Measurements from ENCODE around the gene ZDHHC12.

The ZDHHC12 gene

DNA sequence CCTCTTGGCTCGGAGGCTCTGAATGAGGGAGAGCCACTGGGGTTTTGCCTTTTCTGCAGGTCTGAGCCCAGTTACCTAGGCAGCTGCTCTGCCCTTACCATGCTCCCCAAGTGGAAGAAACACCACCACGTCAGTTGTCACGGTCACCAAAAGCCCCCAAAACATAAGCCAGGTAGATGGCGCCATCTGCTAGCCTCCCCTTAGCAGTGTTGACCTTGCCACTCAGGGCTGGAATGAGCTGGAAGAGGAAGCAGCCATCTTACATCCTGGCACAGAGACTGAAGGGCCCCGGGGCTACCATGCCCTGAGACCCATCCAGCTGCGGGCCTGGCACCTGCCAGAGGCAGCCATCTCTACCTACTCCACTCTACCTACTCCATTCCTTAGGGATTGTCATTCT is 40.4 kb upstream of the ZDHHC12 start:
- Histone ChIP-seq H3K4me2 (ENCODE audit: low read length) (no peak overlapping the region), H3K79me2 (ENCODE audit: low read length) (no peaks in the 10 kb centered on the region), H3K4me3 (ENCODE audit: low read length) (no peak overlapping the region), H3K9ac (ENCODE audit: low read length) (no peak overlapping the region), H2AFZ (ENCODE audit: low read depth, low read length) (no peak overlapping the region), H3K36me3 (replicated peaks; ENCODE audit: low read depth, low read length) (no peaks in the 10 kb centered on the region), H3K4me1 (ENCODE audit: low read length) (peaks cover 17% of the 10 kb centered on the region), H3K27ac (ENCODE audit: low read length) (no peak overlapping the region), H3K9me3 (ENCODE audit: insufficient read depth, low read length) (no peaks in the 10 kb centered on the region), H3K27me3 (ENCODE audit: low read depth, low read length) (no peaks in the 10 kb centered on the region), H4K20me1 (ENCODE audit: insufficient read depth, low read length) (no peaks in the 10 kb centered on the region)
- no peak for TF ChIP-seq EZH2phosphoT487 (IDR thresholded peaks at IDR 0.05; ENCODE audit: low read depth)
- TF ChIP-seq, protein P1, sequence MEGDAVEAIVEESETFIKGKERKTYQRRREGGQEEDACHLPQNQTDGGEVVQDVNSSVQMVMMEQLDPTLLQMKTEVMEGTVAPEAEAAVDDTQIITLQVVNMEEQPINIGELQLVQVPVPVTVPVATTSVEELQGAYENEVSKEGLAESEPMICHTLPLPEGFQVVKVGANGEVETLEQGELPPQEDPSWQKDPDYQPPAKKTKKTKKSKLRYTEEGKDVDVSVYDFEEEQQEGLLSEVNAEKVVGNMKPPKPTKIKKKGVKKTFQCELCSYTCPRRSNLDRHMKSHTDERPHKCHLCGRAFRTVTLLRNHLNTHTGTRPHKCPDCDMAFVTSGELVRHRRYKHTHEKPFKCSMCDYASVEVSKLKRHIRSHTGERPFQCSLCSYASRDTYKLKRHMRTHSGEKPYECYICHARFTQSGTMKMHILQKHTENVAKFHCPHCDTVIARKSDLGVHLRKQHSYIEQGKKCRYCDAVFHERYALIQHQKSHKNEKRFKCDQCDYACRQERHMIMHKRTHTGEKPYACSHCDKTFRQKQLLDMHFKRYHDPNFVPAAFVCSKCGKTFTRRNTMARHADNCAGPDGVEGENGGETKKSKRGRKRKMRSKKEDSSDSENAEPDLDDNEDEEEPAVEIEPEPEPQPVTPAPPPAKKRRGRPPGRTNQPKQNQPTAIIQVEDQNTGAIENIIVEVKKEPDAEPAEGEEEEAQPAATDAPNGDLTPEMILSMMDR (IDR thresholded peaks at IDR 0.05; ENCODE audit: low read depth, low read length): no peak

DNA sequence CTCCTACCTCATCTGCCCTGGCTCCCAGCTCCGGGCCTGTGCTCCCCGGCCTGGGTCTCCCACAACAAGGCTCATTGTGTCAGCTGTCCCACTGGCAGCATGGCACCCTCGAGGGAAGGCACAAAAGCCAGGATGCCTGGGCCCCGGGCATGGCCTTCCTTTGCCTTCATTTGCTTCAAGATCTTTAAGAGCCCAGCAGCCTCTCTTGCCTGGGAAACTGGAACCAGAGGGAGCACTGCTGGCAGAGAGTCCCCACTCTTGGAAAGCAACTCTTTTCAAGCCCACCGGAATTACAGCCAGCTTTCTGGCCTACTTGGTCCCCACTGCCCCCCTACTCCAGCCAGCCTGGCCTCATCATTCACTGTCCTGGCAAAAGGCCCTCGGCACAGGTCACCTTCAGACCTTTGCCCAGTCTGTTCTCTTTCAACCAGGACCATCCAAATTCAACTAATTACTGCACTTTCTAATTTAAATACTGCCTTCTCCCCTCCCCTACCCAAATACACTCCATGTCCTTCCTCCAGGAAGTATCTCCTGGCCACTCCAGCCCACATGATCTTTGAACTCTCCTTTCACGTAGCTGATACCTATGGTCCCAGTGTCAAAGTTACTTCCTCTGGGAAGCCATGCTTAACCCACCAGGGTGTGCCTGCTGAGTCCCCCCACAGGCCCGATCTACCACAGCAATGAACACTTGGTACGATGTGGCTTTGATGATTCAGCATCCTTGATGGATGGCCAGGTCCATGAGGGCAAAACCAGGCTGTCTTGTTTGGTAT is 38.9 kb upstream of the ZDHHC12 start:
- Histone ChIP-seq H3K4me2 (ENCODE audit: low read length) (no peak overlapping the region), H3K27ac (ENCODE audit: low read length) (no peak overlapping the region), H3K4me3 (ENCODE audit: low read length) (no peak overlapping the region), H3K9ac (ENCODE audit: low read length) (no peak overlapping the region), H3K36me3 (replicated peaks; ENCODE audit: low read depth, low read length) (no peaks in the 10 kb centered on the region), H3K4me1 (ENCODE audit: low read length) (peaks cover 17% of the 10 kb centered on the region), H3K9me3 (ENCODE audit: insufficient read depth, low read length) (no peaks in the 10 kb centered on the region), H4K20me1 (ENCODE audit: insufficient read depth, low read length) (no peaks in the 10 kb centered on the region), H3K79me2 (ENCODE audit: low read length) (no peaks in the 10 kb centered on the region), H3K27me3 (ENCODE audit: low read depth, low read length) (no peaks in the 10 kb centered on the region), H2AFZ (ENCODE audit: low read depth, low read length) (no peak overlapping the region)
- TF ChIP-seq, protein P1 (IDR thresholded peaks at IDR 0.05; ENCODE audit: low read depth, low read length): no peak
- TF ChIP-seq EZH2phosphoT487 (IDR thresholded peaks at IDR 0.05; ENCODE audit: low read depth): no peak

GRCh38 chr9:128757602-128758001 is 33.7 kb upstream of the ZDHHC12 start:
- no peaks in the 10 kb centered on the region for H4K20me1 ChIP-seq (ENCODE audit: insufficient read depth, low read length)
- no peaks in the 10 kb centered on the region for H3K9me3 ChIP-seq (ENCODE audit: insufficient read depth, low read length)
- no peaks in the 10 kb centered on the region for H3K4me1 ChIP-seq (ENCODE audit: low read length)
- no peak overlapping the region for H3K9ac ChIP-seq (ENCODE audit: low read length)
- TF ChIP-seq EZH2phosphoT487 (IDR thresholded peaks at IDR 0.05; ENCODE audit: low read depth): no peak
- TF ChIP-seq, protein P1 (IDR thresholded peaks at IDR 0.05; ENCODE audit: low read depth, low read length): no peak
- no peaks in the 10 kb centered on the region for H3K79me2 ChIP-seq (ENCODE audit: low read length)
- no peaks in the 10 kb centered on the region for H3K27me3 ChIP-seq (ENCODE audit: low read depth, low read length)
- no peak overlapping the region for H3K4me2 ChIP-seq (ENCODE audit: low read length)
- no peak overlapping the region for H3K4me3 ChIP-seq (ENCODE audit: low read length)
- H2AFZ ChIP-seq (ENCODE audit: low read depth, low read length): no peak overlapping the region
- H3K27ac ChIP-seq (ENCODE audit: low read length): no peak overlapping the region
- no peaks in the 10 kb centered on the region for H3K36me3 ChIP-seq (replicated peaks; ENCODE audit: low read depth, low read length)

DNA sequence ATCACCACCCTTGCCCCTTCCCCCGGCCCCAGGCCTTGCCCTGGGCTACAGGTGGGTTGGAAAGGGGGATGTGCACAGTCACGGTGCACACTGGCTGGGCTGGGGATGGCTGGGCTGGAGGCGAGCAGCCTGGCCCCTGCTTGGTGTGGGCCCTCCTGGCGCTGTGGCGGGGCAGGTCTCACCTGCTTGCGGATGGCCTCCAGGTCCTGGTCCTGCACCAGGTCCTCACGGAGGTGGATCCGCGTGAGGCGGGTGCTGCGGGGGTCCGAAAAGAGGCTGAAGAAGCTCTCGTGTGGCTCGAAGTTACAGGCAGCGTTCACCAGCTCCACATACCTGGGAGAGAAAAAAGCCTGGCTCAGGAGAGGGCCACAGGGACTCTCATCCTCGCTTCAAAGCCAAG is 29.7 kb upstream of the ZDHHC12 start:
- TF ChIP-seq, protein P1 (IDR thresholded peaks at IDR 0.05; ENCODE audit: low read depth, low read length): no peak
- TF ChIP-seq EZH2phosphoT487 (IDR thresholded peaks at IDR 0.05; ENCODE audit: low read depth): no peak
- no peak overlapping the region for H2AFZ ChIP-seq (ENCODE audit: low read depth, low read length)

More for the DNA sequence above, 29.7 kb upstream of the ZDHHC12 start:
- H3K27me3 ChIP-seq (ENCODE audit: low read depth, low read length): no peaks in the 10 kb centered on the region
- no peak overlapping the region for H3K27ac ChIP-seq (ENCODE audit: low read length)
- H3K4me1 ChIP-seq (ENCODE audit: low read length): no peaks in the 10 kb centered on the region
- H3K79me2 ChIP-seq (ENCODE audit: low read length): no peaks in the 10 kb centered on the region
- H3K4me2 ChIP-seq (ENCODE audit: low read length): no peak overlapping the region
- H3K36me3 ChIP-seq (replicated peaks; ENCODE audit: low read depth, low read length): no peaks in the 10 kb centered on the region
- H3K9ac ChIP-seq (ENCODE audit: low read length): no peak overlapping the region
- H3K4me3 ChIP-seq (ENCODE audit: low read length): no peak overlapping the region
- no peaks in the 10 kb centered on the region for H3K9me3 ChIP-seq (ENCODE audit: insufficient read depth, low read length)
- no peaks in the 10 kb centered on the region for H4K20me1 ChIP-seq (ENCODE audit: insufficient read depth, low read length)
